Astrocyte of the cerebellum (primary cell): ENCODE data around the gene FNDC10.

Experiments used
- DNase-seq: peaks from one replicate; pipeline ENCODE4 v3.0.0-alpha.2; 2011; ENCODE audit warnings: low read depth
- H3K4me3 ChIP-seq: 2 replicates; pipeline ENCODE4 v1.5.1; 2011; ENCODE audit warnings: mild to moderate bottlenecking, low read depth, low read length, moderate library complexity
- in situ Hi-C: cut with HindIII; loops from 2 replicates; pipeline ENCODE4 v1.10.0; 2017; ENCODE audit warnings: low sequenced_read_pairs
- TF ChIP-seq, protein P1 (sequence below): IDR thresholded peaks from 2 replicates; pipeline ENCODE4 v1.5.1; 2012; ENCODE audit warnings: low read length, low read depth, moderate library complexity, mild to moderate bottlenecking; ENCODE audit errors: missing control alignments

The FNDC10 gene

DNA sequence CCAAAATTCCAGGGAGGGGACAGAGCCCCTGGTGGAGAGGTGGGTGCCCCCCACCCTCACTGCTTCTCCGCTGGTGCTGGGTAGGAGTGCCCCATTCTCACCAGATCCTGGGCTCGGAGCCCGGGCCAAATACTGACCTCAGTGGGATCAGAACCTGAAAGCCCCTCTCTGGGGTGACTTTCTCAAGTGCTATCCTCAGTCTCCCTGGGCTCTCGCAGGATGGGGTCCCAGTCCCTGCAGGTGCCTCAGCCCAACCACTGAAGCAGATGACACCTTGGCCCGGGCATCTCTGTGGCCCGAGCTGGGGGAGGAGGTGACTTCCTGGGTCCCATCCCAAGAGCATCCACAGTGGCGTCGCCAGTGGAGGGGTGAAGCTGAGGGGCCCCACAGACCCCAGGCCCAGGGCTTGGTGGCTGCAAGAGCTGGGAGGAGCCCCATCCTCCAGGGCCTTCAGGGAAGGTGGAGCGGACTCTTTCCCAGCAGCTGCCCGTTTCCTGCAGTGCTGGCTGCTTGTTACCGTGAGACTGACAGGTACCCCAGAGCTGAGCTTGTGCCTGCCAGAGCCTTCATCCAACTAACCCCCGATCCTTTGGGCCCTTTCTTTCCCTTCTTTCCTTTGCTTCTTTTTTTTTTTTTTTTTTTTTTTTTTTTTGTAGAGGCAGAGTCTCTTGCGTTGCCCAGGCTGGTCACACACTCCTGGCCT lies 3.9 kb upstream of the FNDC10 start:
- no peak for DNase-seq
- no peak overlapping the region for H3K4me3 ChIP-seq
- TF ChIP-seq, protein P1, sequence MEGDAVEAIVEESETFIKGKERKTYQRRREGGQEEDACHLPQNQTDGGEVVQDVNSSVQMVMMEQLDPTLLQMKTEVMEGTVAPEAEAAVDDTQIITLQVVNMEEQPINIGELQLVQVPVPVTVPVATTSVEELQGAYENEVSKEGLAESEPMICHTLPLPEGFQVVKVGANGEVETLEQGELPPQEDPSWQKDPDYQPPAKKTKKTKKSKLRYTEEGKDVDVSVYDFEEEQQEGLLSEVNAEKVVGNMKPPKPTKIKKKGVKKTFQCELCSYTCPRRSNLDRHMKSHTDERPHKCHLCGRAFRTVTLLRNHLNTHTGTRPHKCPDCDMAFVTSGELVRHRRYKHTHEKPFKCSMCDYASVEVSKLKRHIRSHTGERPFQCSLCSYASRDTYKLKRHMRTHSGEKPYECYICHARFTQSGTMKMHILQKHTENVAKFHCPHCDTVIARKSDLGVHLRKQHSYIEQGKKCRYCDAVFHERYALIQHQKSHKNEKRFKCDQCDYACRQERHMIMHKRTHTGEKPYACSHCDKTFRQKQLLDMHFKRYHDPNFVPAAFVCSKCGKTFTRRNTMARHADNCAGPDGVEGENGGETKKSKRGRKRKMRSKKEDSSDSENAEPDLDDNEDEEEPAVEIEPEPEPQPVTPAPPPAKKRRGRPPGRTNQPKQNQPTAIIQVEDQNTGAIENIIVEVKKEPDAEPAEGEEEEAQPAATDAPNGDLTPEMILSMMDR = no peak
- in situ Hi-C loops = no loop called here

DNA sequence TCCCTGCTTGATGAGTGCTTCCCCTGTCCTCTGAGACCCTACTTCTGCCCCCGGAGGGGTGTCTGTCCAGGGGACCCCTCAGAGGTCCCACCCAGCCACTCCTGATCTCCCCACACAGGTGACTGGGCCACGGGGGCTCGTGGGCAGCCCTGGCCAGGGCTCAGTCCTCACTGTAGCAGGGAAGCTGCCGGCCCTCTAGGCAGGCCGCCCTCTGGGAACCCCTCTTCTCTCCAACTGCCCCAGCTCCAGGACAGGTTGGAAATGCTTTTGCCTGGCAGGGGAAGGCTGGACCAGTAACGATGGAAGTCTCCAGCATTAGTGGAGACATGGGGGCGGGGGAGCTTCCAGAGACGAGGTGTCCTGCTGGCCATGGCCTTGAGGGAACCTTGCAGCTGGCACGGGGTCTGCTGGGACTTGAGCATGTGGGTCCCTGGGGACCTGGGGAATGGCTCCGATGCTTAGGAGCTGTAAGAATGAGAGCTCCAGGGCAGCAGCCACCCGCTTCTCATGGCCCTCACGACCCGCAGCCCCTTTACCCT lies 3.1 kb upstream of the FNDC10 start:
- in situ Hi-C loops = no loop called here
- no peak for DNase-seq
- TF ChIP-seq, protein P1 = no peak
- H3K4me3 ChIP-seq = no peak overlapping the region

DNA sequence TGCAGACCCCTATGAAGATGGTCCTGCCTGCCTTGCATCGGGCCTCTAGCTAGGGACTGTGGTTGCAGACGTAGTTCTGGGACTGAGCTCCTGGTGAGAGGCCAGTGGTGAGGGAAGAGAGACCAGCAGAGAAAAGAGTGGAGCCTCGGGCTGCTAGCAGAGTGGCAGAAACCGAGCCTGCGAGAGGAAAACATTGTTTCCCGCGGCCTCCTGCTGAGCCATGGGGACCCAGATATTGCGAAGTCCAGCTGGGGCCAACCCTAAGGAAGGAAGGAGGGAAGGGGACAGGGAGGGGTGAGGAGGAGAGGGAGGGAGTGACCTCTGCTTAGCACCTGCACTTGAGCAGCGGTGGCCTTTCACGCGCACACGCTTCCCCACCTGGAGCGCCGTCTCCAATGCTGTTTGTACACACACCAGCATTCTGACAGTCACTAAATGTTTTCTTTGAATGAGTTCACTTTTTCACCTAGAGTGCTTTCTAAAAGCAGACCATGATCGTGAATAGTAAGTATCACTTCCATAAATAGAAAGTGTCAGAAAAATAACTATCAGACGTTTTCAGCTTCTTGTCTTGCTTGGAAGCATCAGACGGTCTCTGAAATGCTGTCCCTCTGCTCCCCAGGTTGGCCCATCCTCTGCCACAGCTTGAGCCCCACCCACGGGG lies 2.5 kb upstream of the FNDC10 start:
- no peak overlapping the region for H3K4me3 ChIP-seq
- in situ Hi-C loops = no loop called here
- DNase-seq = no peak
- TF ChIP-seq, protein P1 = no peak

DNA sequence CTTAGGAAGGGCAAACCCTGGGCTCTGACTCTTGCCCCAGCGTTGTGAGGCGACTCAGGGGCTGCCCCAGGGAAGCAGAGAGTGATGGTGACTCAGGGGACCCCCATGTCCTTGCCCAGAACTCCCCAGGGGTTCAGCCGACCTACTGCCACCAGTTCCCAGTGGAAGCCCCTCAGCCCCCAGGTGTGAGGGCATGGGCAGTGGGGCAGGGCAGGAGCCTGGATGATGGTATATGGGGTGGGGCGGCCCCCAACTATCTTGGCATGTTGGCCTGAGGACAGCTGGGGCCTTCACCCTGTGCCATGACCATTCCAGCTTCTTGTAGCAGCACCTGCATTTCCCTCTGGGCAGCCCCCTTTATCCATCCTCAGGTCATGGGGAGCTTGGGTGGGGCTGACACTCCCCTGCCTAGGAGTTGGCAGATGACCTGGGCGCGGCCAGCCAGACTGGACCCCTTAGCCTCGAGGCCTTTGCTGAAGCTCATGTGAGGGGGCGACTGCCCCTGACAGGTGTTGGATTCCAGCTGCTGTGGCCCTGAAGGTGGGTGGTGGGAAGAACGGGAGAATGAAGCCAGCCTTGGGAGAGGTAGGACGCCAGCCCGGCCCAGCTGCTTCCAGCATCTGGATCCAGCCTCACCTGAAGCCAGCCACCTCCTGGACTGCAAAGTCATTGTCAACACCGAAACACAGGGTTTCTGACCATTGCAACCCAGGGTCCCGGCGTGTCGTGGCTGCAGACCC lies 1.8 kb upstream of the FNDC10 start:
- in situ Hi-C loops = no loop called here
- TF ChIP-seq, protein P1 = no peak
- DNase-seq = no peak
- no peak overlapping the region for H3K4me3 ChIP-seq

DNA sequence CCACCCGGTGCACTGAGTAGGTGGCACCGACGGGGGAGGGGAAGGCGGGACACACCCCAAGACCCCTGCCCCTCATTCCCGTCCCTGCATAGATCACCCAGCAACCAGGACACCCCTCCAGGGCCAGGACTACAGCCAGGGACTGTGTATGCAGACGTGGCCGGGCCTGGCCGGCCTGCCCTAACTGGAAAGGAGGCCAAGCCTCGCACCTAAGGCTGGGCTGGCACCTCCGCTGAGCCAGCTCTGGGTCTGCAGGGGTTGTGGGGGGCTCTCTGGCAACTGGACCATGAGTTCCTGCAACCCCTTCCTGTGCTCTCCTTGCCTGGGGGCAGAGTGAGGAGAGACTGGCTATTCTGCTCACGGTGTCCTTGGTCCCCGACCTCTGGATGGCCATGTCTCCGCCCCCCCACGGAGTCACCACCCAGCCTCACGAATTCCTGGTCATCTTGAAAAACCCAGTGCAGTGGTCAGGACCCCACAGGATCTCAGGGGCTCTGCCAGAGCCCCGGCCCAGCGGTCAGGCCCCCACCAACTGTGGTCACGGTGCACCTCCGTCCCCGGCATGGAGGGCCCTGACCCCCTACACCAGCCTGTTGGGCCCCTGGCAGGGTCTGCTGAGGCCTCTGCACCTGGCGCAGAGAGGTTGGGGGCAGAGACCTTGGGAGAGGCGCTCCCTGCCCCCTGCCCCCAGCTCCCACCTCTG lies 1.1 kb upstream of the FNDC10 start:
- H3K4me3 ChIP-seq = no peak overlapping the region
- in situ Hi-C loops = no loop called here
- no peak for DNase-seq
- TF ChIP-seq, protein P1 = no peak
